Measurements from ENCODE around the gene COA1.
"Not testable (repeated sequence)": the region's sequence is repeated elsewhere in the genome, so short reads cannot be mapped to it uniquely, and the experiment has no call there.

Gene COA1

GRCh38 chr7:43758029-43758821 lies 28.9 kb upstream of the COA1 start, which contains the start of gene BLVRA:
Gene BLVRA, plus strand, starts transcription at chr7:43758680. Its CDS starts 12,479 bp downstream, at chr7:43771159.
- DNase-seq = peak; percentile 71

GRCh38 chr7:43757073-43757720 lies 27.9 kb upstream of the COA1 start:
- peak; percentile 54 for DNase-seq

GRCh38 chr7:43756368-43757072 lies 27.2 kb upstream of the COA1 start:
- DNase-seq = peak; percentile 54

DNA sequence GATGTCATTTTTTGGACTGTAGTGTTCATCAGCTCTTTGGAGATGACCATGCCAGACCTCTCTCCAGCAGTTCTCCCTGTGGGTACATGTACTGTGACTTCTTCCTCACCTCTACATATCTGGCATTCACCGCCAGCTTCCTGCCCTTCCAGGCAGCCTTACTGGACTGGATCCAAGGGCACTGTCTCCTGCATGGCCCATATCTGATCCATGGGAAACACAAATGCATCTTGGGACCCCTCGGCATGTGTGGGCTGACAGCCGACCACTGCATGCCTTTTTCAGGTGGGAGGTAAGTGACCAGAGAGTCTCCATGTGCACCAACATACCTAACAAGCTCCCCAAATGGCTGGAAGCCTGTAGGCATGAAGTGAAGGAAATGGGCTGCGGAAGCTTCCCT lies 25.3 kb upstream of the COA1 start:
- no peak for DNase-seq

GRCh38 chr7:43753843-43754242 lies 24.5 kb upstream of the COA1 start:
- no peak for DNase-seq

- no peak for DNase-seq
Observed at GRCh38 chr7:43753271-43753810, 24.0 kb upstream of the COA1 start.

GRCh38 chr7:43752411-43752810 lies 23.1 kb upstream of the COA1 start:
- no peak for DNase-seq

DNA sequence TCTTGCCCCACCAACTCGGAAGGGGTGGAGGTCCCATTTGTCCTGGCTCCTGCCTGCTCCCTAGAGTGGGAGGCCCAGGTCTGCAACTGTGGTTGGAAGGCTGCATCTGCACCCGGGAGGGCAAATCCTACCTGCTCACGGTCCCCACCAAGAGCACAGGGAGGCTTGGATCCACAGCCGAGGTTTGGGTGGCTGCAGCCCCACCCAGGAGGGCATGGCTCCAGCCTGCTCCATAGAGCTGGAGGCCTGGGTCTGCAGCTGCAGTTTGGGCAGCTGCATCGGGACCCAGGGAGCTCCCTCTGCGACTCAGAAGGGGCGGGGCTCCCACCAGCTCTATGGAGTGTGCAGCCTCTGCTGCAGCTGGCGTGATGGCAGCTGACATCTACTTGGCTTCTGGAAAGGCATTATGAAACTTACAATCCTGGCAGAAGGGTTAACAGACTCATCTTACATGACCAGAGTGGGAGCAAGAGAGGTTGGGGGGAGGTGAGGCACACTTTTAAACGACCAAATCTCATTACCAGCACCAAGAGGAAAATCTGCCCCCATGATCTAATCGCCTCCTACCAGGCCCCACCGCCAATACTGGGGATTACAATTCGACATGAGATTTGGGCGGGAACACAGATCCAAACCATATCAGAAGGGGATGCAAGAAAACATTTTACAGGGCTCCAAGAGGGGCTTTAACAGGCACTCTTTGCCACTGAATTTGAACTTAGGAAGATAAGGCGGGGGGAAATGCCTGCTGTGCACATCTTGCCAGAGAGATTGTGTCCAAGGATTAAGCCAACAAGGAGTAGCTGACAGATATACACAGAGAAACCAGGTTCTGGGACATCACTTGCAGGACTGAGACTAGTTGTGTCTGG lies 20.9 kb upstream of the COA1 start:
- no peak for DNase-seq

DNA sequence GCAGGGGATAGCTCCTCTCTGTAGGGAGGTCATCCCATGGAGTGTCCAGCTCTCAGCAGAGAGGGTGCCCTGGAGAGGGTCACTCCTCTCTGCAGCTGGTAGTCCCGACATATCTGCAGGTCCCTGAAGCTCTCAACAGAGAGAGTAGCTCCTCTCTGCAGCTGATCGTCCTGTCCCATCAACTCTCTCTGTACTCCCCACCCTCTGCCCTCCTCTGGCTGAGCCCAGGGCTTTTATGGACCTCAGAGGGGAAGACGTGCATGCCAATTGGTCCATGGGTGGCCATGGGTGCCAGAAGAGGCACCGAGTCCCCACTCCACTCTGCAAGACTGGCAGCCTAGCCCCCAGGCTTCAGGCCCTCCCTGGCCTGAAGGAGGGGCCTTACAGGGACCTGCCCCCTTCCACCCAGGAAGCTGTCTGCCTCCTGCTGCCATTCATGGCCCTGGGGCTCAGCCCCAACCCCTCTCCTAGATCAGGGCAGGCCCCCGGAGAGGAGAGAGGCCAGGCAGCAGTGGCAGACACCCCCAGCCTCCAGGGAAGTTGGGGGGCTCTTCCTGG lies 20.1 kb upstream of the COA1 start:
- no peak for DNase-seq

DNA sequence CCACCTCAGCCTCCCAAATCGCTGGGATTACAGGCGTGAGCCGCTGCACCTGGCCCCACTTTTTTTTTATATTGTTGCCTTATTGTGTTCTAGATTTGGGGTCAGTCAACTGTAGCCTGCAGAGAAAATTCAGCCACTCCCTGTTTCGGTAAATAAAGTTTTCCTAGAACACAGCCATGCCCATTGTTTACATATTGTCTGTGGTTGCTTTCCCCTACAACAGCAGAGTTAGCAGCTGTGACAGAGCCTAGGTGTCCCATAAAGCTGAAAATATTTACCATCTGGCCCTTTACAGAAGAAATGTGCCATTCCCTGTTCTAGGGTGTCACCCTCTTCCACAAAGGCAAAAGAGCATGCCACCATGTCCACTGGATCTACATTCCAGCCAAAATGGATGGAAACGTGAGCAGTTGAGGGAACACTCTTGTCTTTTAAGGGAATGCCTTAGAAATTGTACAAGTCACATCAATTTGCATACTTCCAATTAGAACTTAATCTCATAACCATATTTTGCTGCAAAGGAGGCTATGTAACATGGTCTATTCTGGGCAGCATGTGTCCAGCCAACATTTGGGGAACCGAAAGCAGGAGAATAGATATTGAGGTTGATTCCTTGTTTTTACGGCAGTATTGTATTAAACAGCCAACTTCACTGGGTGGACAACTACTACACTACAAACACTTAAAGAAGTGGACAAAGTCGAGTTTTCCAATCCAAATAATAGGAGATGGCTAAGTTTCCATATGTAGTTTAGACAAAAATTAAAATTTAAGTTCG lies 18.2 kb upstream of the COA1 start:
- peak; percentile 36 for DNase-seq

DNA sequence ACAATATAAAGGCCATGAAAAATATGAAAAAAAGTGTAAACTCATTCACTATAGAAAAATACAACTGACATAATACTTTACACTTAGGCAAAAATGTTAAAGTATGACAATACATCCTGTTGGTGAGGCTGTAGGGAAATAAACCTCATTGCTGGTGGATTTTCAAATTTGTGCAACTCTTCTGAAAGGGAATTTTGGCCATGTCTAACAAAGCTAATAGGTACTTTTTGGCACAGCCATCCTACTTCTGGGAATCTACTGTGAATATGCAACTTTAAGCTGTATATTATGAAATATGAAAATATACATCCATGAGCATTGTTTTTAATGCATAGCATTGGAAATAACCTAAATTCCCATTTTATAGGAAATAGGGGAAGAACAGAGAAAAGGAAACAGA lies 13.4 kb upstream of the COA1 start:
- DNase-seq = no peak

- no peak for DNase-seq
Observed at GRCh38 chr7:43737467-43738127, 8.3 kb upstream of the COA1 start.

DNA sequence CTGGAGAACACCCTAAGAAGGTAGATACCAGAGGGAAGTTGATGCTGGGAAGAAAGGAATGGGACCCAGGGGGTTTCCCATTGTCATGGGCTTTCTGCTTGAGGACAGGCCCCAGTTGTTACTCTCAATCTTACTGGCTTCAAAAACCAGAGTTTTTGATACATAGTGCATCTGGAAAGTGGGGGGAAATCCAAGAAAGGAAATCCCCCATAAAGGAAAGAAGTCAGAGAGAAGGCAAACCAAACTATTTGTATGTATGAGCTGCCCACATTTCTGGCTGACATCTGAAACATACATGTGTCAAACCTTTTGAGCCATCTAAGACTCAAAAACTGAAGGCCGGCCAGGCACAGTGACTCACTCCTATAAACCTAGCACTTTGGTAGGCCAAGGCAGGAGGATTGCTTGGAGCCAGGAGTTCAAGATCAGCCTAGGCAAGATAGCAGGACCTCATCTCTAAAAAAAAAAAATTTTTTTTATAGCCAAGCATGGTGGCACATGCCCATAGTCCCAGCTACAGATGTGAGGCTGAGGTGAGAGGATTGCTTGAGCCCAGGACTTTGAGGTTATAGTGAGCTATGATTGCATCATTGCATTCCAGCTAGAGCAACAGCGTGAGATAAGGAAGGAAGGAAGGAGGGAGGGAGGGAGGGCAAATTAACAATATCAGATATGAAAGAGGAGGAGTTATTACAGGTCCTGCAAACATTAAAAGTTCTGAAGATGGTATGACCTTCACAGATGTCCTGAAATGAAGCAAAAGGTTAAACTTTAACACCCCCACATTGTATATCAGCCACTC lies 6.7 kb upstream of the COA1 start:
- DNase-seq = no peak

GRCh38 chr7:43735403-43735801 lies 6.1 kb upstream of the COA1 start:
- no peak for DNase-seq

- DNase-seq = not testable (repeated sequence)
Observed at GRCh38 chr7:43734575-43735332, 5.4 kb upstream of the COA1 start.

DNA sequence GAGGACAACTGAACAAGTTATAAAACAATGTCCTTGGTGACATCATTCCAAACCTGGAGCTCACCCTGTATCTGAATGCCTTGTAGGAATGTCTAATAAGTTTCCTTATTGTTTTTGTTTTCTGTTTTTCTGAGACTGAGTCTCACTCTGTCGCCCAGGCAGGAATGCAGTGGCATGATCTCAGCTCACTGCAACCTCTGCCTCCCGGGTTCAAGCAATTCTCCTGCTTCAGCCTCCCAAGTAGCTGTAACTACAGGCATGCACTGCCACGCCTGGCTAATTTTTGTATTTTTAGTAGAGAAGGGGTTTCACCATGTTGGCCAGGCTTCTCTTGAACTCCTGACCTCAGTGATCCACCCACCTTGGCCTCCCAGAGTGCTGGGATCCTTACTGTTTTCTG lies 2.2 kb upstream of the COA1 start:
- not testable (repeated sequence) for DNase-seq

- no peak for DNase-seq
Observed at GRCh38 chr7:43729924-43730248, 563 bp upstream of the COA1 start.

DNA sequence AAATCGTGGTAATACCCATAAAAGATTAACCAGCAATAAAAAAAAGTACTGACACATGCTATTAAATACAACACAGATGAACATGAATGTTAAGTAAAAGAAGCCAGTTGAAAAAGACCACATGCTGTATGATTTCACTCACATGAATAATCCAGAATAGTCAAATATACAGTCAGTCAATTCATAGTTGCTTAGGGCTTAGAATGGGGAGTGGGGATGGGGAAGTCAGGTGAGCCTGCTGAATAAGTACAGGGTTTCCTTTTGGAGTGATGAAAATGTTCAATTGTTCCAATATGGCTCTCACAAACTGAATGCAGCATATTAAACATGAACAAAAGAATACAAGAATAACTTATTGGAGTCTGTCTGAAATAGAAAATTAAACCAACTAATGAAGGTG lies 1.8 kb downstream of the COA1 start:
- DNase-seq = no peak

DNA sequence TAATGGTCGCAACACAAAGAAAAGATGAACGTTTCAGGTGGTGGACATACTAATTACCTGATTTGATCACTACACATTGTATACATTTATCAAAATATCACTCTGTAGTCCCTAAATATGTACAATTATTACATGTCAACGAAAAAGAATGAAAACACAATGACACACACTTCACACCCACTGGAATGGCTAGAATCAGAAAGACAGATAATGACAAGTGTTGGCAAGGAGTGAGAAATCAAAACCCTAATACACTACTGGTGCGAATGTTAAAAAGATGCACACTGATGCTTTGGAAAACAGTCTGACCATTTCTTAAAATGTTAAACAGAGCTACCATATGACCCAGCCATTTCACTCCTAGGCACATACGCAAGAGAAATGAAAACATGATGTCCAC lies 2.3 kb downstream of the COA1 start:
- DNase-seq = no peak

Data from DMS53 (cell line).